HepG2 (cell line): ENCODE results near the gene TUBB3. TPM values are rescaled to one million over a fixed set of nuclear protein-coding genes. Genes with fewer than 3 reads are reported as not detected.

Experiments used
- AGO2 ChIP-seq: fragments of 200-400 bp; formaldehyde crosslinking; optimal IDR thresholded peaks from 2 replicates; pipeline ENCODE3; 2017; ENCODE audit warnings: mild to moderate bottlenecking, low read depth, low read length, moderate library complexity
- ARID2 ChIP-seq: sonication (generic); formaldehyde crosslinking; IDR thresholded peaks from 2 replicates; pipeline ENCODE4 v1.8.1; 2022; ENCODE audit warnings: mild to moderate bottlenecking, missing genetic modification reagents, borderline replicate concordance
- ATF1 ChIP-seq: IDR thresholded peaks from 2 replicates; pipeline ENCODE4 v1.6.1; 2016; ENCODE audit warnings: mild to moderate bottlenecking, control low read depth
- ATF2 ChIP-seq: sonication (generic); formaldehyde crosslinking; IDR thresholded peaks from 2 replicates; pipeline ENCODE4 v1.4.0; 2020; ENCODE audit warnings: missing genetic modification reagents
- FOXP4 ChIP-seq: sonication (generic); formaldehyde crosslinking; IDR thresholded peaks from 2 replicates; pipeline ENCODE4 v1.4.0; 2020; ENCODE audit warnings: missing genetic modification reagents
- HNRNPH1 ChIP-seq: fragments of 200-400 bp; formaldehyde crosslinking; optimal IDR thresholded peaks from 2 replicates; pipeline ENCODE3; 2017; ENCODE audit warnings: mild to moderate bottlenecking, low read depth, low read length
- HOXA5 ChIP-seq: sonication (generic); formaldehyde crosslinking; IDR thresholded peaks from 2 replicates; pipeline ENCODE4 v1.4.0; 2020; ENCODE audit warnings: missing genetic modification reagents
- KLF11 ChIP-seq: IDR thresholded peaks from 2 replicates; pipeline ENCODE4 v1.6.1; 2016; ENCODE audit warnings: missing compliant biosample characterization
- MXD4 ChIP-seq: IDR thresholded peaks from 2 replicates; pipeline ENCODE4 v1.6.1; 2016; ENCODE audit warnings: mild to moderate bottlenecking, missing biosample characterization, missing genetic modification reagents
- NFIC ChIP-seq: IDR thresholded peaks from 2 replicates; pipeline ENCODE4 v1.6.1; 2012; ENCODE audit warnings: mild to moderate bottlenecking, low read length, inconsistent platforms
- POGZ ChIP-seq: sonication (generic); formaldehyde crosslinking; IDR thresholded peaks from 2 replicates; pipeline ENCODE4 v1.4.0; 2020; ENCODE audit warnings: mild to moderate bottlenecking, missing genetic modification reagents
- TFDP1 ChIP-seq: IDR thresholded peaks from 2 replicates; pipeline ENCODE4 v1.6.1; 2016; ENCODE audit warnings: missing compliant biosample characterization, missing genetic modification reagents, borderline replicate concordance
- ZFP37 ChIP-seq: sonication (generic); formaldehyde crosslinking; IDR thresholded peaks from 2 replicates; pipeline ENCODE4 v1.4.0; 2020; ENCODE audit warnings: missing genetic modification reagents, borderline replicate concordance
- ZNF44 ChIP-seq: sonication (generic); formaldehyde crosslinking; IDR thresholded peaks from 2 replicates; pipeline ENCODE4 v1.5.1; 2020; ENCODE audit warnings: mild to moderate bottlenecking, missing genetic modification reagents
- ZNF639 ChIP-seq: conservative IDR thresholded peaks from 2 replicates; pipeline ENCODE4 v1.6.1; 2018; ENCODE audit warnings: missing genetic modification reagents
- ZNF670 ChIP-seq: sonication (generic); formaldehyde crosslinking; IDR thresholded peaks from 2 replicates; pipeline ENCODE4 v1.8.0; 2022; ENCODE audit warnings: mild to moderate bottlenecking, missing genetic modification reagents, borderline replicate concordance
- ZNF749 ChIP-seq: sonication (generic); formaldehyde crosslinking; IDR thresholded peaks from 2 replicates; pipeline ENCODE4 v1.8.0; 2022; ENCODE audit warnings: mild to moderate bottlenecking, missing genetic modification reagents, moderate library complexity, borderline replicate concordance
- ZSCAN31 ChIP-seq: sonication (generic); formaldehyde crosslinking; IDR thresholded peaks from 2 replicates; pipeline ENCODE4 v1.5.0; 2020; ENCODE audit warnings: low read depth, mild to moderate bottlenecking, missing genetic modification reagents
- ZUFSP ChIP-seq: sonication (generic); formaldehyde crosslinking; IDR thresholded peaks from 2 replicates; pipeline ENCODE4 v1.9.0; 2021; ENCODE audit warnings: missing genetic modification reagents, mild to moderate bottlenecking, borderline replicate concordance
- polyA plus RNA-seq, 8 experiments: library from polyadenylated mRNA; depleted of rRNA in 3 of 8; stranded (reverse) in 7 of 8; unstranded in 1 of 8; fragments of >200 nt; fragmentation: Illumina TruSeq in 4 of 8; extraction: Trizol in 4 of 8; gene quantifications; 2 replicates each; pipeline versions ENCODE4 v1.2.1 to v1.2.3, GENCODE V29; 2011 to 2016; ENCODE audit warnings: low read depth in 4 of 8, missing spikeins in 1 of 8, mixed read lengths in 1 of 8; ENCODE audit not compliant: insufficient read depth in 1 of 8
- total RNA-seq, 5 experiments: library from RNA; depleted of rRNA; stranded (reverse); fragments of >200 nt; fragmentation: Illumina TruSeq; extraction: Trizol; gene quantifications; 2 replicates each; pipeline ENCODE4 v1.2.3, GENCODE V29; 2016; ENCODE audit warnings: low read depth in 1 of 5
- TF ChIP-seq, protein P1 (sequence below): sonication (generic); formaldehyde crosslinking; IDR thresholded peaks from 2 replicates; pipeline ENCODE4 v1.4.0; 2020; ENCODE audit warnings: missing genetic modification reagents, mild to moderate bottlenecking, borderline replicate concordance

The TUBB3 gene
- total and polyA plus RNA-seq, 2 of the 13 experiments (the other 11 are each of a cell fraction or from before 2014, with no cell fraction given): 110 to 185 TPM

DNA sequence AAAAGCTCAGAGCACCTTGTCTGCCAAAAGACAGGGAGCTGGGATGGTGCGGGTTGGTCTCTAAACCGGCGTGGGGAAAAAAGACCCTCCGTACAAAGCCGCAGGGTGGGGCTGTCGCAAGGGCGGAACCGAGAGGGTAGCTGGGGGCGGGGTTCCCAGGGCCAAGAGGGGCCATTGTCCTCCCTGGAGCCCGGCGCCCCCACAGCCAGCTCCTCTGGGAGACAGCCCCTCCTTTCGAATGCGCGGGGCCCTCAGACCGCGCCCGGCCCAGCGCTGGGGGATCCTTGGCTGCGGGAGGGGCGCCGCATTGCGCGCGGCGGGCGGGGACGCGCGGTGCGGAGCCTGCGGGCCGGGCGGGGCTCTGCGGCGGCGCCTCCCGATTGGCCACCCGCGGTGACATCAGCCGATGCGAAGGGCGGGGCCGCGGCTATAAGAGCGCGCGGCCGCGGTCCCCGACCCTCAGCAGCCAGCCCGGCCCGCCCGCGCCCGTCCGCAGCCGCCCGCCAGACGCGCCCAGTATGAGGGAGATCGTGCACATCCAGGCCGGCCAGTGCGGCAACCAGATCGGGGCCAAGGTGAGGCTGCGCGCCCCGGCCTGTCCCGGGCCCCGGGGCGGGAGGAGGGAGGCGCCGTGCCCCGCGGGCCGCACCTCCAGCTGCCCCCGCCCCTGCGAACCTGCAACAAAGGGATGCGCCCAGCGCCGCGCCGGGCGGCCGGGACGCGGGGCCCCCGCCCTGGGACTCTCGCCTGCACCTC lies at the start of gene TUBB3 (continued):
- TF ChIP-seq ZNF639 (CRISPR knock-in tag): no peak
- TF ChIP-seq ARID2 (CRISPR knock-in tag): no peak
- TF ChIP-seq HNRNPH1: peak; percentile 9
- no peak for TF ChIP-seq POGZ (CRISPR knock-in tag)
- TF ChIP-seq ZFP37 (CRISPR knock-in tag): no peak
- peak; percentile 60; the same call in 1 of the 2 replicates for TF ChIP-seq TFDP1 (CRISPR knock-in tag)
- no peak for TF ChIP-seq MXD4 (CRISPR knock-in tag)
- TF ChIP-seq ZUFSP (CRISPR knock-in tag): no peak
- TF ChIP-seq ZNF749 (CRISPR knock-in tag): peak; percentile 84; the same call in 1 of the 2 replicates
- TF ChIP-seq ZNF670: no peak; the same call in 1 of the 2 replicates
- no peak for TF ChIP-seq FOXP4 (CRISPR knock-in tag)
- TF ChIP-seq ZNF44: 0 out of 2 replicates have a peak, but pooled peaks have one; percentile 35
- no peak for TF ChIP-seq KLF11 (CRISPR knock-in tag)
- TF ChIP-seq NFIC: no peak
- no peak; the same call in 1 of the 2 replicates for TF ChIP-seq HOXA5 (CRISPR knock-in tag)
- peak; percentile 82 for TF ChIP-seq ZSCAN31 (CRISPR knock-in tag)
- peak; percentile 91 for TF ChIP-seq AGO2
- TF ChIP-seq, protein P1, sequence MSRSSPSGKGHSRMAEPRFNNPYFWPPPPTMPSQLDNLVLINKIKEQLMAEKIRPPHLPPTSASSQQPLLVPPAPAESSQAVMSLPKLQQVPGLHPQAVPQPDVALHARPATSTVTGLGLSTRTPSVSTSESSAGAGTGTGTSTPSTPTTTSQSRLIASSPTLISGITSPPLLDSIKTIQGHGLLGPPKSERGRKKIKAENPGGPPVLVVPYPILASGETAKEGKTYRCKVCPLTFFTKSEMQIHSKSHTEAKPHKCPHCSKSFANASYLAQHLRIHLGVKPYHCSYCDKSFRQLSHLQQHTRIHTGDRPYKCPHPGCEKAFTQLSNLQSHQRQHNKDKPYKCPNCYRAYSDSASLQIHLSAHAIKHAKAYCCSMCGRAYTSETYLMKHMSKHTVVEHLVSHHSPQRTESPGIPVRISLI: no peak
- no peak for TF ChIP-seq ATF1 (CRISPR knock-in tag)
- TF ChIP-seq ATF2 (CRISPR knock-in tag): peak; percentile 39; the same call in 1 of the 2 replicates
